Measurements from ENCODE around the gene CACNA1F.

CACNA1F gene

GRCh38 chrX:49230500-49231232, 2.5 kb downstream of the CACNA1F start:
- peak overlapping the region; percentile 78 for H2AFZ ChIP-seq (ENCODE audit: low read length)
- H3K4me3 ChIP-seq (ENCODE audit: low read length), result peak overlapping the region; percentile 56
- no peaks in the 10 kb centered on the region for H3K4me1 ChIP-seq (ENCODE audit: low read length)
- H3K9me3 ChIP-seq (replicated peaks; ENCODE audit: insufficient read depth, low read length), result no peaks in the 10 kb centered on the region
- DNase-seq, result peak; percentile 27
- H3K9ac ChIP-seq (ENCODE audit: low read length), result peak overlapping the region; percentile 28; the same call in 1 of the 2 replicates
- H4K20me1 ChIP-seq (ENCODE audit: insufficient read depth, low read length), result no peaks in the 10 kb centered on the region
- H3F3A ChIP-seq (ENCODE audit: insufficient read depth, low read length), result no peaks in the 10 kb centered on the region
- H3K27ac ChIP-seq (ENCODE audit: low read length), result peak overlapping the region; percentile 27; the same call in 1 of the 2 replicates
- H3K4me2 ChIP-seq (ENCODE audit: low read depth, low read length), result peak overlapping the region; percentile 62
- H3K36me3 ChIP-seq (replicated peaks; ENCODE audit: insufficient read depth, low read length), result no peaks in the 10 kb centered on the region
- H3K27me3 ChIP-seq (replicated peaks; ENCODE audit: insufficient read depth, low read length), result no peaks in the 10 kb centered on the region
- no peaks in the 10 kb centered on the region for H3K9me2 ChIP-seq (replicated peaks; ENCODE audit: insufficient read depth, low read length)
- no peaks in the 10 kb centered on the region for H3K79me2 ChIP-seq (ENCODE audit: low read length)
- TF ChIP-seq EZH2 (optimal IDR thresholded peaks at IDR 0.05; ENCODE audit: low read depth, low read length), result no peak
- TF ChIP-seq EZH2phosphoT487 (IDR thresholded peaks at IDR 0.05; ENCODE audit: low read length), result no peak
- peak; percentile 38 for TF ChIP-seq CTCF (IDR thresholded peaks at IDR 0.05; ENCODE audit: low read length)

- Histone ChIP-seq H3F3A (ENCODE audit: insufficient read depth, low read length) (no peaks in the 10 kb centered on the region), H3K4me1 (ENCODE audit: low read length) (no peaks in the 10 kb centered on the region), H4K20me1 (ENCODE audit: insufficient read depth, low read length) (no peaks in the 10 kb centered on the region), H3K36me3 (replicated peaks; ENCODE audit: insufficient read depth, low read length) (no peaks in the 10 kb centered on the region), H3K4me3 (ENCODE audit: low read length) (no peak overlapping the region), H3K9me2 (replicated peaks; ENCODE audit: insufficient read depth, low read length) (no peaks in the 10 kb centered on the region), H3K79me2 (ENCODE audit: low read length) (no peaks in the 10 kb centered on the region), H2AFZ (ENCODE audit: low read length) (no peak overlapping the region), H3K9me3 (replicated peaks; ENCODE audit: insufficient read depth, low read length) (no peaks in the 10 kb centered on the region), H3K9ac (ENCODE audit: low read length) (no peak overlapping the region), H3K27me3 (replicated peaks; ENCODE audit: insufficient read depth, low read length) (no peaks in the 10 kb centered on the region), H3K4me2 (ENCODE audit: low read depth, low read length) (no peak overlapping the region), H3K27ac (ENCODE audit: low read length) (no peak overlapping the region)
- DNase-seq, result no peak
- TF ChIP-seq EZH2 (optimal IDR thresholded peaks at IDR 0.05; ENCODE audit: low read depth, low read length) (no peak), CTCF (IDR thresholded peaks at IDR 0.05; ENCODE audit: low read length) (no peak), EZH2phosphoT487 (IDR thresholded peaks at IDR 0.05; ENCODE audit: low read length) (no peak)
Observed at GRCh38 chrX:49228185-49228584, 5.0 kb downstream of the CACNA1F start.

GRCh38 chrX:49227726-49228125, 5.4 kb downstream of the CACNA1F start:
- Histone ChIP-seq H3K4me3 (ENCODE audit: low read length) (no peak overlapping the region), H3K4me1 (ENCODE audit: low read length) (no peaks in the 10 kb centered on the region), H3F3A (ENCODE audit: insufficient read depth, low read length) (no peaks in the 10 kb centered on the region), H4K20me1 (ENCODE audit: insufficient read depth, low read length) (no peaks in the 10 kb centered on the region), H3K27ac (ENCODE audit: low read length) (no peak overlapping the region), H3K4me2 (ENCODE audit: low read depth, low read length) (no peak overlapping the region), H3K9ac (ENCODE audit: low read length) (no peak overlapping the region), H3K27me3 (replicated peaks; ENCODE audit: insufficient read depth, low read length) (no peaks in the 10 kb centered on the region), H3K36me3 (replicated peaks; ENCODE audit: insufficient read depth, low read length) (no peaks in the 10 kb centered on the region), H3K79me2 (ENCODE audit: low read length) (no peaks in the 10 kb centered on the region), H2AFZ (ENCODE audit: low read length) (no peak overlapping the region), H3K9me3 (replicated peaks; ENCODE audit: insufficient read depth, low read length) (no peaks in the 10 kb centered on the region), H3K9me2 (replicated peaks; ENCODE audit: insufficient read depth, low read length) (no peaks in the 10 kb centered on the region)
- no peak for TF ChIP-seq EZH2 (optimal IDR thresholded peaks at IDR 0.05; ENCODE audit: low read depth, low read length)
- TF ChIP-seq EZH2phosphoT487 (IDR thresholded peaks at IDR 0.05; ENCODE audit: low read length), result no peak
- TF ChIP-seq CTCF (IDR thresholded peaks at IDR 0.05; ENCODE audit: low read length), result no peak
- no peak for DNase-seq

Data from MM.1S (cell line).